ENCODE measurements around the gene VENTX. TPM values are rescaled to one million over a fixed set of nuclear protein-coding genes. Genes with fewer than 3 reads are reported as not detected.

Gene VENTX
- polyA plus RNA-seq, 1 donor (not counting 4 experiments of a cell fraction or from before 2014, with no cell fraction given): not detected

GRCh38 chr10:133206356-133207040, 31.2 kb upstream of the VENTX start:
- no peak overlapping the region for H3K27ac ChIP-seq (ENCODE audit: control insufficient read depth, insufficient read depth, low read length)
- H3K4me2 ChIP-seq (ENCODE audit: control insufficient read depth, extremely low read depth, insufficient read depth, low read depth, low read length): no peak overlapping the region
- no peak for TF ChIP-seq EZH2 (IDR thresholded peaks at IDR 0.05; ENCODE audit: low read length)
- TF ChIP-seq CTCF (optimal IDR thresholded peaks at IDR 0.05 in 1 of 3, IDR thresholded peaks at IDR 0.05 in 1 of 3, conservative IDR thresholded peaks at IDR 0.05 in 1 of 3; ENCODE audit: extremely low read depth in 1 of 3, insufficient read depth in 2 of 3, low read length in 3 of 3): no peak
- dilution Hi-C loops (cut with MboI; ENCODE audit: extremely low pct_ligation_motif_present, low sequenced_read_pairs): no loop called here
- peaks cover 13% of the 10 kb centered on the region for H3K27me3 ChIP-seq (ENCODE audit: control insufficient read depth, extremely low read depth, insufficient read depth, low read length)
- no peak overlapping the region for H2AFZ ChIP-seq (ENCODE audit: control insufficient read depth, low read length)
- no peaks in the 10 kb centered on the region for H3K4me1 ChIP-seq (ENCODE audit: control insufficient read depth, extremely low read depth, insufficient read depth, low read length)
- DNase-seq (ENCODE audit: low read depth, low spot score) (no peak), FAIRE-seq (no peak)
- H3K36me3 ChIP-seq (ENCODE audit: control insufficient read depth in 2 of 2, extremely low read depth in 1 of 2, insufficient read depth in 2 of 2, low read length in 2 of 2): no peaks in the 10 kb centered on the region
- H3K9me3 ChIP-seq (ENCODE audit: control insufficient read depth, low read depth, low read length): no peaks in the 10 kb centered on the region
- H4K20me1 ChIP-seq (ENCODE audit: control insufficient read depth, extremely low read depth, insufficient read depth, low read length): no peaks in the 10 kb centered on the region
- no peaks in the 10 kb centered on the region for H3K79me2 ChIP-seq (ENCODE audit: control insufficient read depth, insufficient read depth, low read length)
- no peak overlapping the region for H3K4me3 ChIP-seq (ENCODE audit: control insufficient read depth in 2 of 3, extremely low read depth in 1 of 3, insufficient read depth in 2 of 3, low read depth in 1 of 3, low read length in 3 of 3)
- no peaks in the 10 kb centered on the region for H3K9me1 ChIP-seq (ENCODE audit: control insufficient read depth, extremely low read depth, insufficient read depth, low read length)
- H3K9ac ChIP-seq (ENCODE audit: control insufficient read depth, extremely low read depth, insufficient read depth, low read length): no peak overlapping the region

- no peaks in the 10 kb centered on the region for H3K36me3 ChIP-seq (ENCODE audit: control insufficient read depth in 2 of 2, extremely low read depth in 1 of 2, insufficient read depth in 2 of 2, low read length in 2 of 2)
- no peaks in the 10 kb centered on the region for H3K4me1 ChIP-seq (ENCODE audit: control insufficient read depth, extremely low read depth, insufficient read depth, low read length)
- no peak for FAIRE-seq
- TF ChIP-seq CTCF (optimal IDR thresholded peaks at IDR 0.05 in 1 of 3, IDR thresholded peaks at IDR 0.05 in 1 of 3, conservative IDR thresholded peaks at IDR 0.05 in 1 of 3; ENCODE audit: extremely low read depth in 1 of 3, insufficient read depth in 2 of 3, low read length in 3 of 3): no peak
- no peak for TF ChIP-seq EZH2 (IDR thresholded peaks at IDR 0.05; ENCODE audit: low read length)
- H3K9ac ChIP-seq (ENCODE audit: control insufficient read depth, extremely low read depth, insufficient read depth, low read length): no peak overlapping the region
- dilution Hi-C loops (cut with MboI; ENCODE audit: extremely low pct_ligation_motif_present, low sequenced_read_pairs): no loop called here
- no peaks in the 10 kb centered on the region for H3K79me2 ChIP-seq (ENCODE audit: control insufficient read depth, insufficient read depth, low read length)
- peaks cover 13% of the 10 kb centered on the region for H3K27me3 ChIP-seq (ENCODE audit: control insufficient read depth, extremely low read depth, insufficient read depth, low read length)
- no peaks in the 10 kb centered on the region for H3K9me1 ChIP-seq (ENCODE audit: control insufficient read depth, extremely low read depth, insufficient read depth, low read length)
- no peak overlapping the region for H3K27ac ChIP-seq (ENCODE audit: control insufficient read depth, insufficient read depth, low read length)
- H2AFZ ChIP-seq (ENCODE audit: control insufficient read depth, low read length): no peak overlapping the region
- no peak for DNase-seq (ENCODE audit: low read depth, low spot score)
- H3K9me3 ChIP-seq (ENCODE audit: control insufficient read depth, low read depth, low read length): no peaks in the 10 kb centered on the region
- H4K20me1 ChIP-seq (ENCODE audit: control insufficient read depth, extremely low read depth, insufficient read depth, low read length): no peaks in the 10 kb centered on the region
- no peak overlapping the region for H3K4me2 ChIP-seq (ENCODE audit: control insufficient read depth, extremely low read depth, insufficient read depth, low read depth, low read length)
- no peak overlapping the region for H3K4me3 ChIP-seq (ENCODE audit: control insufficient read depth in 2 of 3, extremely low read depth in 1 of 3, insufficient read depth in 2 of 3, low read depth in 1 of 3, low read length in 3 of 3)
Measured at GRCh38 chr10:133207041-133207600, 30.5 kb upstream of the VENTX start.
